ENCODE measurements around the gene ZBTB2. TPM values are rescaled to one million over a fixed set of nuclear protein-coding genes. Genes with fewer than 3 reads are reported as not detected.

ZBTB2 gene
- total and polyA plus RNA-seq, 2 donors (not counting 3 experiments of a cell fraction or from before 2014, with no cell fraction given) = 11.8 to 13.1 TPM

- Histone ChIP-seq H3K4me2 (ENCODE audit: insufficient read depth, low read length) (no peak overlapping the region), H4K20me1 (replicated peaks; ENCODE audit: control insufficient read depth, extremely low read depth, insufficient read depth, low read length) (no peaks in the 10 kb centered on the region), H3K4me1 (ENCODE audit: control insufficient read depth, extremely low read depth, insufficient read depth, low read length) (peaks cover 25% of the 10 kb centered on the region), H3K36me3 (ENCODE audit: control insufficient read depth in 2 of 2, extremely low read depth in 1 of 2, insufficient read depth in 2 of 2, low read length in 2 of 2) (peaks cover 3 to 5% of the 10 kb centered on the region in 2 experiments), H3K79me2 (ENCODE audit: control insufficient read depth, insufficient read depth, low read length) (peaks cover 43% of the 10 kb centered on the region), H3K4me3 (replicated peaks in 1 of 3; ENCODE audit: insufficient read depth in 1 of 3, low read depth in 1 of 3, low read length in 3 of 3) (no peak overlapping the region), H3K9me1 (replicated peaks; ENCODE audit: control insufficient read depth, extremely low read depth, insufficient read depth, low read length) (no peaks in the 10 kb centered on the region), H3K27me3 (ENCODE audit: control insufficient read depth in 2 of 2, insufficient read depth in 2 of 2, low read length in 2 of 2) (no peaks in the 10 kb centered on the region), H3K9me3 (replicated peaks; ENCODE audit: control insufficient read depth, insufficient read depth, low read length) (no peaks in the 10 kb centered on the region), H2AFZ (ENCODE audit: low read depth, low read length) (no peak overlapping the region), H3K9ac (replicated peaks; ENCODE audit: extremely low read depth, insufficient read depth, low read length) (no peak overlapping the region), H3K27ac (ENCODE audit: insufficient read depth, low read depth, low read length) (peak overlapping the region; percentile 78)
- CTCF ChIA-PET = interaction anchor here (1.7 to 2.1 kb wide), 2 partner anchors 14 to 19 kb away, joined by 7 read pairs; no protein-coding TSS in a partner anchor
- POLR2A ChIA-PET = interaction anchor here (2.4 kb wide), 1 partner anchor 14 kb away, joined by 14 read pairs; no protein-coding TSS in a partner anchor
- FAIRE-seq (no peak), DNase-seq (ENCODE audit: low read depth, low spot score) (no peak)
- dilution Hi-C loops (cut with MboI; ENCODE audit: extremely low pct_ligation_motif_present, low sequenced_read_pairs) (no loop called here), intact Hi-C loops (cut with micrococcal nuclease) (loop anchor here (2.0 kb wide), 1 partner anchor 19 kb away; no protein-coding TSS in a partner anchor)
- TF ChIP-seq POLR2AphosphoS5 (IDR thresholded peaks at IDR 0.05; ENCODE audit: insufficient read depth, low read depth, low read length) (no peak), MAX (IDR thresholded peaks at IDR 0.05; ENCODE audit: insufficient read depth, insufficient read length) (no peak), EZH2 (IDR thresholded peaks at IDR 0.05; ENCODE audit: borderline replicate concordance, low read depth, low read length, severe bottlenecking) (no peak), JUN (IDR thresholded peaks at IDR 0.05; ENCODE audit: borderline replicate concordance, insufficient read depth, insufficient read length, low read depth) (no peak), MYC (IDR thresholded peaks at IDR 0.05; ENCODE audit: low read depth, low read length) (no peak), CTCF (IDR thresholded peaks at IDR 0.05; ENCODE audit: extremely low read depth in 1 of 2, insufficient read depth in 1 of 2, low read depth in 1 of 2, low read length in 2 of 2) (no peak), POLR2A (IDR thresholded peaks at IDR 0.05; ENCODE audit: low read depth, low read length) (no peak), GATA2 (IDR thresholded peaks at IDR 0.05; ENCODE audit: insufficient read depth, insufficient read length, low read depth, low read length) (no peak), FOS (IDR thresholded peaks at IDR 0.05; ENCODE audit: borderline replicate concordance, insufficient read depth, low read length) (no peak)
- no TSS peak for BruUV-seq (replicated peaks)
These were observed 15.5 kb downstream of the ZBTB2 start for GRCh38 chr6:151375833-151376232.
